ENCODE results near the gene PTTG1IP.

Gene PTTG1IP

GRCh38 chr21:44819283-44820243 is 53.9 kb downstream of the PTTG1IP start:
- DNase-seq = no peak

GRCh38 chr21:44818640-44819011 is 54.9 kb downstream of the PTTG1IP start:
- DNase-seq = no peak

- DNase-seq = peak; percentile 93
These were observed 55.4 kb downstream of the PTTG1IP start, which contains the start of gene SUMO3 for GRCh38 chr21:44817914-44818639. Gene SUMO3 (minus strand): TSS chr21:44818062. CDS start chr21:44817968, 94 bp downstream.

GRCh38 chr21:44817506-44817880 is 56.0 kb downstream of the PTTG1IP start:
- peak; percentile 92 for DNase-seq

- DNase-seq = no peak
These were observed 56.6 kb downstream of the PTTG1IP start for GRCh38 chr21:44816761-44817505.

GRCh38 chr21:44815852-44816628 is 57.5 kb downstream of the PTTG1IP start:
- DNase-seq = no peak

- DNase-seq = no peak
These were observed 58.3 kb downstream of the PTTG1IP start for GRCh38 chr21:44815225-44815624.

GRCh38 chr21:44814498-44815023 is 58.9 kb downstream of the PTTG1IP start:
- no peak for DNase-seq

GRCh38 chr21:44813727-44814126 is 59.8 kb downstream of the PTTG1IP start:
- DNase-seq = no peak

GRCh38 chr21:44813149-44813548 is 60.3 kb downstream of the PTTG1IP start:
- DNase-seq = no peak

GRCh38 chr21:44812640-44813039 is 60.9 kb downstream of the PTTG1IP start:
- DNase-seq = no peak

GRCh38 chr21:44810779-44811178 is 62.7 kb downstream of the PTTG1IP start:
- no peak for DNase-seq

GRCh38 chr21:44805859-44806258 is 67.6 kb downstream of the PTTG1IP start:
- no peak for DNase-seq

- no peak for DNase-seq
These were observed 68.3 kb downstream of the PTTG1IP start for GRCh38 chr21:44805226-44805625.

- DNase-seq = no peak
These were observed 68.7 kb downstream of the PTTG1IP start for GRCh38 chr21:44804762-44805161.

GRCh38 chr21:44803651-44804050 is 69.8 kb downstream of the PTTG1IP start:
- DNase-seq = no peak

- no peak for DNase-seq
These were observed 70.9 kb downstream of the PTTG1IP start for GRCh38 chr21:44802396-44803153.

- peak; percentile 95 for DNase-seq
These were observed 71.8 kb downstream of the PTTG1IP start, which contains the start of gene UBE2G2 for GRCh38 chr21:44801468-44802395. Gene UBE2G2 (minus strand): TSS chr21:44801820. CDS start chr21:44801748, 72 bp downstream.

GRCh38 chr21:44800971-44801467 is 72.5 kb downstream of the PTTG1IP start:
- no peak for DNase-seq

GRCh38 chr21:44800103-44800502 is 73.4 kb downstream of the PTTG1IP start:
- DNase-seq = no peak
